Mesodermal cell (in vitro differentiated cells): Measurements from ENCODE around the gene HIPK2.

Source experiments
- H3K27ac ChIP-seq: 2 replicates; pipeline ENCODE4 v1.7.0; 2013; ENCODE audit warnings: mild to moderate bottlenecking, low read depth, low read length, moderate library complexity; ENCODE audit not compliant: severe bottlenecking
- H3K36me3 ChIP-seq: 2 replicates; pipeline ENCODE4 v1.7.1; 2013; ENCODE audit warnings: mild to moderate bottlenecking, low read length, moderate library complexity; ENCODE audit not compliant: control insufficient read depth, insufficient read depth
- H3K4me1 ChIP-seq: one replicate; pipeline ENCODE4 v1.7.1; 2013; ENCODE audit warnings: mild to moderate bottlenecking, low read length; ENCODE audit not compliant: insufficient read depth, control insufficient read depth, poor library complexity, severe bottlenecking
- H3K4me3 ChIP-seq: 2 replicates; pipeline ENCODE4 v1.7.0; 2013; ENCODE audit warnings: low read length, control low read depth, mild to moderate bottlenecking; ENCODE audit not compliant: insufficient read depth, poor library complexity, severe bottlenecking; ENCODE audit errors: extremely low read depth
- H3K9me3 ChIP-seq: 2 replicates; pipeline ENCODE4 v1.7.1; 2013; ENCODE audit warnings: mild to moderate bottlenecking, low read length, moderate library complexity; ENCODE audit not compliant: control insufficient read depth
- WGBS, 2 experiments: methylation state at CpG; one replicate each; pipeline ENCODE4 v1.1.5; 2013; ENCODE audit warnings: missing lambda C conversion rate in 2 of 2; ENCODE audit not compliant: insufficient coverage in 2 of 2; 5-methylcytosine and 5-hydroxymethylcytosine counted together

HIPK2 gene

DNA sequence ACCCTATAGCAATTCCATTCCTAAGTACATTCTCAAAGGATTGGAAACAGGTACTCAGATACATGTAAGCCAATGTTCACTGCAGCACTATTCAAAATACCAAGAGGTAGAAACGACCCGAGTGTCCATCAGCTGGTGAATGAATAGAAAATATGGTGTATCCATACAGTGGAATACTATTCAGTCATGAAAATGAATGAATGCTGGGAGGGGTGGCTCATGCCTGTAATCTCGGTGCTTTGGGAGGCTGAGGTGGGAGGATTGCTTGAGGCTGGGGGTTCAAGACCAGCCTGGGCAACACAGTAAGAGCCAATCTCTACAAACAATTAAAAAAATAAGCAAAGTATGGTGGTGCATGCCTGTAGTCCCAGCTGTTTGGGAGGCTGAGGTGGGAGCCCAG is 191.5 kb downstream of the HIPK2 start:
- 100% methylated on average over 3 of the region's 3 CpGs; no CpG with 5 or more reads in 1 of the 2 experiments for WGBS, 2 experiments
- H3K9me3 ChIP-seq = no peaks in the 10 kb centered on the region
- H3K4me1 ChIP-seq = no peaks in the 10 kb centered on the region
- peaks cover 46% of the 10 kb centered on the region for H3K36me3 ChIP-seq
- no peak overlapping the region for H3K27ac ChIP-seq
- no peak overlapping the region for H3K4me3 ChIP-seq

DNA sequence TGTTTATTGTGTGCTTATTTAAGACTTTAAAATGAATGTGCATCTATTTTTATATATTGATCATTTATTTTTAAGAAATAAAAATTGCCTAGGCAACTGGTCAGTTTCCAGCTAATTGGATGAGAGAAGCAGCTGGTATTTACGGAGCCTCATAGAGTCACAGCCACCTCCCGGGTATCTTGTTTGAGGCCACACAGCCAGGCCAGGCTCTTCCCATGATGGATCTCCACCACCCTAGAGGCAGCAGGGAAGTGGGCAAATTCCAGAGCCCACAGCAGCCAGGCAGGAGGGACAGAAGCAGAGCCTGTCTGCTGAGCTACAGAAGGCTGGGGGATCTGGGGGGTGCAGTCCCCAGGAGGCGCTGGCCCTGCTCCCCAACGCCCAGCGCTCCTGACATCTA is 192.8 kb downstream of the HIPK2 start:
- no peaks in the 10 kb centered on the region for H3K9me3 ChIP-seq
- peaks cover 48% of the 10 kb centered on the region for H3K36me3 ChIP-seq
- no peak overlapping the region for H3K4me3 ChIP-seq
- 75 to 80% methylated on average over 5 of the region's 5 CpGs for WGBS, 2 experiments
- H3K27ac ChIP-seq = no peak overlapping the region
- H3K4me1 ChIP-seq = no peaks in the 10 kb centered on the region

DNA sequence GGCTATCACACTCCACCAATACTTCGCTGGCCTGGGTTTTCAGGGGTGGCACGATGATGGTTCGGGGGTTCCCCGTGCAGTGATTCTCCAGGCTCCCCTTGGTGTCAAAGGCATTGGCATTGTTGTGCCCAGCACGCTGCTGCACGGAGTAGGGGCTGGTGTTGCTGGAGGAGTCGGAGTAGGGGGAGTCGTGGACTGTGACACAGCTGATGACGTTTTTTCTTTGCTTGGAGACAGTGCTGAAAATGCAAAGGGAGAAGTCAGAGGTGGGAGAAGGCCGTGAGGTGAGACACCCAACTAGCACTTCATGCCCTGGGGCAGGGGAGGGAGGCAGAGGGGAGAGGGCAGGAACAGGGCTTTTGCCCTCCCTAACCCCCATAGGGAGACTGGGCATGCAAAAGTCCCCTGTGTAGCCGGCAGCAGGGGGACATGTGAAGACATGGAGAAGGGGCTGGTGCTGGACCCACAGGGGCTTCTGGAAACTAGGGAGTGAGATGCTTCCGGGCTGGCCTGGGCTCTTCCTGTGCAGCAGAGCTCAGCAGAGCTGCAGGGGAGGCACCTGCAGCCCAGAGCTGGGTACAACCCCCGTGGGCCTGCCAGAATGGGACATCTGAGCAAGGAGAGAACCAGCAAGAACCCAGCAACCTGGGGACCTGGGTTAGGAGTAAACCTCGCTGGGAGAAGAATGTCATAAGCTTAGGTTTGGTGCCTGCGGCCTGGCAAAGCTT is 193.8 kb downstream of the HIPK2 start:
- Histone ChIP-seq H3K4me3 (no peak overlapping the region), H3K27ac (no peak overlapping the region), H3K4me1 (no peaks in the 10 kb centered on the region), H3K36me3 (peaks cover 50% of the 10 kb centered on the region), H3K9me3 (no peaks in the 10 kb centered on the region)
- 90 to 91% methylated on average over 10 to 14 of the region's 15 CpGs for whole genome bisulfite sequencing, 2 experiments

DNA sequence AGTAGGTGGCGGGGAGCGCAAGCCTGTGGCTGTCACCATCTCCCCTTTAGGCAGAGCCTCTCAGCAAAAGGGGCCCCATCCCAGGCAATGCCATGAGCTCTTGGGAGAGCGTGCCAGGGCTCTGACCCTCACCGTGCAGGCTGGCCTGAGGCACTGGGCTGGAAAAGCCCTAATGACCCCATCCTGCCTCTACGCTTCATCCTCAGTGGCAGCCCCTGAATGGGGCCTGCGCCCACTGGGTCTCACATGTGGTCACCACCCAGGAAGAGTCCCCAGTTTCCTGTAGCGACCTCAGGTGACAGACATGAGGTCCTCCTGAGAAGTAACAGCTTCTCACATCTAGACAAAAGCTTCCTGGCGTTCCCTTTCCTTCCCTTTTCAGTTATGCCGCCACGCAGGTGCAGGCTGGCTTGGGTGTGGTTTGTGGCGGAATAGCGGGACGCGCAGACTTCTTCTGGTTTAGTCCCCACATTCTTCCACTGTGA is 195.1 kb downstream of the HIPK2 start:
- H3K27ac ChIP-seq = no peak overlapping the region
- H3K4me1 ChIP-seq = no peaks in the 10 kb centered on the region
- no peaks in the 10 kb centered on the region for H3K9me3 ChIP-seq
- peaks cover 43% of the 10 kb centered on the region for H3K36me3 ChIP-seq
- no peak overlapping the region for H3K4me3 ChIP-seq
- 92 to 94% methylated on average over 11 to 12 of the region's 14 CpGs for WGBS, 2 experiments

DNA sequence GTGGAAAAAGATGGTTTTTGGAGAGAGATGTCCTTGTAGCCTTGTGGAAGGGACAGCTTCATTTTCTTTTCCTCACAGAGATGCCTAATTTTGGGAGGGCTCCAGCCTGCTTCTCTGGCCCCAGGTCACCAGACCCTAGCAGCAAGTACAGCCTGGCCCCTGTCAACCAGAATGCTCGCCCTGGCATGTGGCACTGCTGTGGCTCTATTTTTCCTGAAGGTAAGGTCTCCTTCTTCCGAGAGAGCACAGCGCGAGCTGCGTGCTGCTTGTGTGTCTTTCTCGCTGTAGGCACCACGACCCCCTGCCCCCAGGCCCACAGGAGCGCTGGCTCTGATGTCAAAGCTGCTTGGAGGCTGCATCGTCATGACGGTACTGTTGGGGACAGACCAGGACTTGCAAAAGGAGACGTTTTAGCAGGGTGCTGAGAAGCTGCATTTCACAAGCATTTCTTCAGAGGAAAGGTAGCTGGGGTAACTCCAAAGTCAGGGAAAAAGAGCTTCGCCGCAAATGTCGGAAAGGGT is 195.6 kb downstream of the HIPK2 start:
- Histone ChIP-seq H3K27ac (no peak overlapping the region), H3K36me3 (peaks cover 42% of the 10 kb centered on the region), H3K9me3 (no peaks in the 10 kb centered on the region), H3K4me3 (no peak overlapping the region), H3K4me1 (no peaks in the 10 kb centered on the region)
- 95 to 96% methylated on average over 14 of the region's 14 CpGs for WGBS, 2 experiments

DNA sequence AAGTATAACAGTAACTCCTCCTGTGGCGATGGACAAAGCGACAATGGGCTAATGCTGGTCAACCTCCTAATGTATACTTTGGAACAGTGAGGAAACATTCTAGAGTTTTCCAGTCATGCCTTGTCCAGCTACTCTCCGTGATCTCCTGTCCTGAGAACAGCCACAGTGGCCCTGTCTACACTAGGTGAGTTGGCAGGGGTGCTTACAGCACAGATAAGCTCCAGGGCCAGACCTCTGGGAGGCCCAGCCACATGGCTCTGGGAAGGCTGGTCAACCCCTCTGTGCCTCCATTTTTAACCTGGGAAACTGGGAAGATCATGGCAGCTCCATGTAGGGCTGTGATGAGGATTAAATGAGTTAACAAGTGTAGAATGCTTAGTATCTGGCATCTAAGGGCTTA is 197.4 kb downstream of the HIPK2 start:
- H3K36me3 ChIP-seq = peaks cover 33% of the 10 kb centered on the region
- no peak overlapping the region for H3K4me3 ChIP-seq
- WGBS, 2 experiments = 100% methylated on average over 3 of the region's 3 CpGs
- H3K27ac ChIP-seq = no peak overlapping the region
- no peaks in the 10 kb centered on the region for H3K9me3 ChIP-seq
- H3K4me1 ChIP-seq = no peaks in the 10 kb centered on the region

DNA sequence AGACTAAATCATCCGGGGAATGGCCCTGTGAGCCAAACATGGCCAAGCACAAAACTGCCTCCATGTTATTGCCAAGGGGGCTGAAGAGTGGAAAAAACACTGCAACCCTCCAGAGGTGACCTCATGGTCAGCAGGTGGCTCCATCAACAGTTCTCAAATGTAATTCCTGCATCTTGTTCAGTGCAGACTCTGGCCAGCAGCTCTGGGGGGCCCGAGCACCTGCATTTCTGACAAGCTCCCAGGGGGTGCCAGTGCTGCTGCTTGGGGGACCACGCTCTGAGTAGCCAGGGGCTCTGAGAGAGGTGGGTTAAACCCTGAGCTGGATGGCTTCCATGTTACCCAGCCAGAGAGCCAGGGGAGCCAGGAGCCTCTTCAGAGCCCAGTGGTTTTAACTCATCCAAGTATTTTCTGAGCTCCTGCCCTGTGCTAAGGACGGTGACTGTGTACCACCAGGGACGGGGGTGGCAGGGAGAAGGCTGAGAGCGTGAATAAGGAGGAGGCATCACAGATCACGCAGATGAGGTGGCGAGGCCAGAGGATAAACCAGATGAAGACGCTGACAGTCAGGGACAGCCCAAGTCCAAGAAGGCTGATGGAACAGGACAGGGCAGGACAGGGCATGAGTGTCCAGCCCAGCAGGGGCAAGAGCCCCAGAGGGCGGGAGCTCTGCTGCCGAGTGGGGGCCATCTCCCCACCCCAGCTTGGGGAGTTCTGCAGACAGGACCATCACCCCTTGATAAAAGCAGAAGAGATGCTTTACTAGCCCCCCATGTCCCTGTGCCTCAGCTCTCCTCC is 201.4 kb downstream of the HIPK2 start:
- H3K27ac ChIP-seq = no peak overlapping the region
- 92 to 96% methylated on average over 8 to 10 of the region's 11 CpGs for WGBS, 2 experiments
- peaks cover 48% of the 10 kb centered on the region for H3K36me3 ChIP-seq

DNA sequence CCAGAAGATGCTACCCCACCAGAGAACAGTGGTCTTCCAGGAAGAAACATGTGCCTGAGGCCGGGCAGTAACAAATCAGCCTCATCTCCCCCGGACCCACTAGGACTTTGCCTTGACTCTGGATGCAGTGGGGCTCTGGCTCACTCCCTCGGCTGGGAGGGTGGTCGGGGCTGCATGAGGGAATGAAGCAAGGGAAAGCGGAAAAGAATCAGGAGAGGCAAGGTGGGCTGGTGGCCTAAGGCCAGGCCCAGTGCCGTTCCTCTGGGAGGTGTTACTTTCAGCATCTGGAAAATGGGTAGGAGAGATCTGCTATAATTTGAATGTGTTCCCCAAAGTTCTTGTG is 202.5 kb downstream of the HIPK2 start:
- Histone ChIP-seq H3K4me1 (no peaks in the 10 kb centered on the region), H3K4me3 (no peak overlapping the region), H3K27ac (no peak overlapping the region), H3K36me3 (peaks cover 42% of the 10 kb centered on the region), H3K9me3 (no peaks in the 10 kb centered on the region)
- WGBS, 2 experiments = 93 to 96% methylated on average over 6 of the region's 6 CpGs

More for the DNA sequence above, 201.4 kb downstream of the HIPK2 start:
- Histone ChIP-seq H3K9me3 (no peaks in the 10 kb centered on the region), H3K4me1 (no peaks in the 10 kb centered on the region), H3K4me3 (no peak overlapping the region)

DNA sequence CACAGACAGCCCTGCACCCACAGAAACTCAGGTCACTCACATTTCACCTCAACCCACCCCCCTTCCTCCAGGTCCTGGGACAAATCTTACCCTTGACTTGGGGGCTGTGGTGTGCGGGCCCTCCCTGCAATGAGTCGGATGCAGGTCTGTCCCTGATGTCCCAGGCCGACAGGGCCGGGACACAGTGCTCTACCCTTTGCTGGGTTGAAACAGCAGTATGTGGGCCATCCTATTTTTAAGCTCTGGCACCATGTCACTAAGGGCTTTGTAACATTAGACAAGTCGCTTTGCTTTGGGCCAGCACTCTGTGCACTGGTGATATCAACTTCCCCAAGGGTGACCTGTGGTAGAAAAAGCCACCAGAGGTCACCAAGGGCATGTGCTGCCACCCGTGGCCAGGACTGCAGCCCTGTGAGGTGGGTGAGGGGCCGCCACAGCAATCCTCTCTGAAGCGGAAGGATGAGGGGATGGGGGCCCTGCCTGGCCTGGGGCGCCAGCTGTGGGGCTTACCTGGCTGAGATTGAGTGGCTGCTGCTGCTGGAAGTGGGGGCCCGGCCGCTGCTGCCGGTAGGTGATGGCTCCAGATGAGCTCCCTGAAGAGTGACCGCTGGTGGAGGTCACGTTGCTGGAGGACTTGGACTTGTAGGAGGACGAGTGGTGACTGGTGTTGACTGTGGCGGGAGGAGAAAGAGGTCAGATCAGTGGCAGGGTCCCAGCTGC is 203.0 kb downstream of the HIPK2 start:
- H3K4me1 ChIP-seq = no peaks in the 10 kb centered on the region
- WGBS, 2 experiments = 92 to 94% methylated on average over 9 to 16 of the region's 16 CpGs
- H3K36me3 ChIP-seq = peaks cover 40% of the 10 kb centered on the region
- H3K27ac ChIP-seq = no peak overlapping the region
- H3K9me3 ChIP-seq = no peaks in the 10 kb centered on the region
- no peak overlapping the region for H3K4me3 ChIP-seq

DNA sequence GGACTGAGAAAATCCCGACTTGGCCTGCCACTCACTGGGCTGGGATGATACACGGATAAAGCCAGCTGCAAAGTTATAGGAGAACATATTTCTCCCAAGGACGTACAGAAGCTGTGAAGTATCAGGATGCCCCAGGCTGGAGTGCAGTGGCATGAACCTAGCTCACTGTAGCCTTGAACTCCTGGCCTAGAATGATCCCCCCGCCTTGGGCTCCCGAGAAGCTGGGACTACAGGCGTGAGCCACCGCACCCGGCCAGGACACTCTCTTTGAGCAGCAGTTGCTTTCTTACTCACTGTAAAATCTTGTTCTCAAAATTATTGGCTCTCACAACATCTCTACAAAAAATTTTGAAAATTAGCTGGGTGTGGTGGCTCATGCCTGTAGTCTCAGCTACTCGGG is 203.9 kb downstream of the HIPK2 start:
- Histone ChIP-seq H3K27ac (no peak overlapping the region), H3K4me1 (no peaks in the 10 kb centered on the region), H3K9me3 (no peaks in the 10 kb centered on the region), H3K36me3 (peaks cover 44% of the 10 kb centered on the region), H3K4me3 (no peak overlapping the region)
- 87 to 90% methylated on average over 8 to 9 of the region's 9 CpGs for WGBS, 2 experiments
